HEK293 (cell line): ENCODE results near the gene RPS14.

ENCODE experiments used
- FEZF1 ChIP-seq: fragments of 450-650 bp; formaldehyde crosslinking; IDR thresholded peaks from 2 replicates; pipeline ENCODE4 v1.5.1; 2016; ENCODE audit warnings: missing biosample characterization, missing genetic modification characterization
- KLF1 ChIP-seq: fragments of 450-650 bp; formaldehyde crosslinking; IDR thresholded peaks from 2 replicates; pipeline ENCODE4 v1.5.1; 2016; ENCODE audit warnings: missing biosample characterization, missing genetic modification characterization
- OSR2 ChIP-seq: fragments of 450-650 bp; formaldehyde crosslinking; IDR thresholded peaks from 2 replicates; pipeline ENCODE4 v1.5.1; 2016; ENCODE audit warnings: missing biosample characterization, missing genetic modification characterization
- OVOL3 ChIP-seq: fragments of 450-650 bp; formaldehyde crosslinking; IDR thresholded peaks from 2 replicates; pipeline ENCODE4 v1.5.1; 2016; ENCODE audit warnings: missing biosample characterization, missing genetic modification characterization
- REPIN1 ChIP-seq: fragments of 450-650 bp; formaldehyde crosslinking; IDR thresholded peaks from 2 replicates; pipeline ENCODE4 v1.5.1; 2017; ENCODE audit warnings: missing biosample characterization, missing genetic modification characterization, low read depth
- TRIM28 ChIP-seq: IDR thresholded peaks from 2 replicates; pipeline ENCODE4 v1.6.1; 2011; ENCODE audit warnings: low read length, control low read depth, borderline replicate concordance
- ZBTB17 ChIP-seq: fragments of 450-650 bp; formaldehyde crosslinking; IDR thresholded peaks from 2 replicates; pipeline ENCODE4 v1.5.1; 2016; ENCODE audit warnings: missing biosample characterization, missing genetic modification characterization
- ZBTB20 ChIP-seq: fragments of 450-650 bp; formaldehyde crosslinking; IDR thresholded peaks from 2 replicates; pipeline ENCODE4 v1.5.1; 2016; ENCODE audit warnings: missing biosample characterization, missing genetic modification characterization
- ZBTB48 ChIP-seq: fragments of 450-650 bp; formaldehyde crosslinking; IDR thresholded peaks from 2 replicates; pipeline ENCODE4 v1.5.1; 2016; ENCODE audit warnings: missing biosample characterization, missing genetic modification characterization
- ZNF140 ChIP-seq: fragments of 450-650 bp; formaldehyde crosslinking; IDR thresholded peaks from 2 replicates; pipeline ENCODE4 v1.5.1; 2016; ENCODE audit warnings: missing biosample characterization, missing genetic modification characterization
- ZNF184 ChIP-seq: fragments of 450-650 bp; IDR thresholded peaks from 2 replicates; pipeline ENCODE4 v1.5.1; 2018; ENCODE audit warnings: missing biosample characterization, mild to moderate bottlenecking, missing genetic modification characterization
- ZNF221 ChIP-seq: fragments of 450-650 bp; formaldehyde crosslinking; IDR thresholded peaks from 2 replicates; pipeline ENCODE4 v1.5.1; 2017; ENCODE audit warnings: missing biosample characterization, missing genetic modification characterization, borderline replicate concordance
- ZNF391 ChIP-seq: fragments of 450-650 bp; formaldehyde crosslinking; IDR thresholded peaks from 2 replicates; pipeline ENCODE4 v1.5.1; 2016; ENCODE audit warnings: low read depth, missing biosample characterization, missing genetic modification characterization, borderline replicate concordance
- ZNF426 ChIP-seq: fragments of 450-650 bp; formaldehyde crosslinking; IDR thresholded peaks from 2 replicates; pipeline ENCODE4 v1.5.1; 2017; ENCODE audit warnings: missing biosample characterization, missing genetic modification characterization, mild to moderate bottlenecking, inconsistent platforms, moderate library complexity
- ZNF501 ChIP-seq: fragments of 450-650 bp; formaldehyde crosslinking; IDR thresholded peaks from 2 replicates; pipeline ENCODE4 v1.5.1; 2016; ENCODE audit warnings: missing biosample characterization, missing genetic modification characterization
- ZNF529 ChIP-seq: fragments of 450-650 bp; formaldehyde crosslinking; IDR thresholded peaks from 2 replicates; pipeline ENCODE4 v1.5.1; 2017; ENCODE audit warnings: missing genetic modification characterization, missing biosample characterization; ENCODE audit not compliant: insufficient replicate concordance
- ZNF549 ChIP-seq: fragments of 450-650 bp; IDR thresholded peaks from 2 replicates; pipeline ENCODE4 v1.5.1; 2018; ENCODE audit warnings: missing biosample characterization, missing genetic modification characterization, mild to moderate bottlenecking, inconsistent platforms, moderate library complexity
- ZNF558 ChIP-seq: fragments of 450-650 bp; formaldehyde crosslinking; IDR thresholded peaks from 2 replicates; pipeline ENCODE4 v1.5.1; 2016; ENCODE audit warnings: missing biosample characterization, missing genetic modification characterization
- ZNF561 ChIP-seq: fragments of 450-650 bp; IDR thresholded peaks from 2 replicates; pipeline ENCODE4 v1.5.1; 2018; ENCODE audit warnings: missing biosample characterization, missing genetic modification characterization, borderline replicate concordance
- ZNF571 ChIP-seq: fragments of 450-650 bp; formaldehyde crosslinking; IDR thresholded peaks from 2 replicates; pipeline ENCODE4 v1.5.0; 2017; ENCODE audit warnings: missing biosample characterization, missing genetic modification characterization
- ZNF670 ChIP-seq: fragments of 450-650 bp; formaldehyde crosslinking; IDR thresholded peaks from 2 replicates; pipeline ENCODE4 v1.5.1; 2016; ENCODE audit warnings: missing biosample characterization, missing genetic modification characterization, low read depth
- ZNF776 ChIP-seq: fragments of 450-650 bp; formaldehyde crosslinking; IDR thresholded peaks from 2 replicates; pipeline ENCODE4 v1.5.0; 2017; ENCODE audit warnings: missing biosample characterization, missing genetic modification characterization, borderline replicate concordance
- ZNF830 ChIP-seq: fragments of 450-650 bp; IDR thresholded peaks from 2 replicates; pipeline ENCODE4 v1.5.0; 2018; ENCODE audit warnings: missing biosample characterization, missing genetic modification characterization, low read depth, mild to moderate bottlenecking, moderate library complexity
- TF ChIP-seq, protein P1 (sequence below): fragments of 450-650 bp; formaldehyde crosslinking; IDR thresholded peaks from 2 replicates; pipeline ENCODE4 v1.5.1; 2017; ENCODE audit warnings: missing biosample characterization, missing genetic modification characterization
- TF ChIP-seq, protein P2 (sequence below): fragments of 450-650 bp; formaldehyde crosslinking; IDR thresholded peaks from 2 replicates; pipeline ENCODE4 v1.5.1; 2016; ENCODE audit warnings: missing biosample characterization, missing genetic modification characterization
- TF ChIP-seq, protein P3 (sequence below): fragments of 450-650 bp; formaldehyde crosslinking; IDR thresholded peaks from 2 replicates; pipeline ENCODE4 v1.5.1; 2017; ENCODE audit warnings: missing biosample characterization, missing genetic modification characterization
- TF ChIP-seq, protein P4 (sequence below): fragments of 450-650 bp; formaldehyde crosslinking; IDR thresholded peaks from 2 replicates; pipeline ENCODE4 v1.5.1; 2017; ENCODE audit warnings: missing biosample characterization, missing genetic modification characterization
- TF ChIP-seq, protein P5 (sequence below): fragments of 450-650 bp; formaldehyde crosslinking; IDR thresholded peaks from 2 replicates; pipeline ENCODE4 v1.5.1; 2017; ENCODE audit warnings: missing biosample characterization, missing genetic modification characterization
- TF ChIP-seq, protein P6 (sequence below): fragments of 450-650 bp; formaldehyde crosslinking; optimal IDR thresholded peaks from 2 replicates; pipeline ENCODE3; 2016; ENCODE audit warnings: missing biosample characterization, mild to moderate bottlenecking, missing genetic modification characterization
- TF ChIP-seq, protein P7 (sequence below): fragments of 450-650 bp; formaldehyde crosslinking; IDR thresholded peaks from 2 replicates; pipeline ENCODE4 v1.5.1; 2016; ENCODE audit warnings: missing biosample characterization, missing genetic modification characterization

The RPS14 gene

DNA sequence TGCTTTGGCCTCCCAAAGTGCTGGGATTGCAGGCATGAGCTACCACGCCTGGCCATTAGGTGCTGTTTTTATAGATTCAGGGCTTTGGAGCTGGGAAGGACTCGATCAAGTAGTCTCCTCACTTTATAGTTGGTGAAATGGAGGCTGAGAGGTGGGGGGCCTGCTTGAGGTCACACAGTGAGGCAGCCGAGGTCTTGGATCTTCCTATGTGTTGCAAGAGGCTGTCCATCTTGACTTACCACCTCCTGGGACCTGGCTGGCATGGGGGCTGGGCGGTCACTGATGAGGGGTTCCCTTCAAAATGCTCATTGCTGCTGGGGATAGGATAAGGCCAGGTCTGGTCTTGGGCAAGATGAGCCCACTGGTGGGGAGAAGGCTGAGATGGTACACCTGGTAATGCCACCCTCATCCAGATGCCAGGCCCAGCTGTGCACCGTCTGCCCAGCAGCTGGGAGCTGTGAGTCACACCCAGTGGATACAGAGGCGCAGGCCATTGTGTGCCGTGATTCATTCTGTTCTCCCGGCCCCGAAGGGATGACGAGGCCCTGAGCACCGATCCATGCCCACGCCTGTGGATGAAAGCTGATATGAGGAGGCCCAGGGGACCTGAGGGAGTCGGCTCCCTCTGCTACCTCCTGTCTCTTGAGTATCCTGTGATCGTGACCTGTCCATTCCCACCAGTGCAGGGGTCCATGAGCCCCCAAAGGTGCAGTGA lies 47.9 kb upstream of the RPS14 start (continued):
- TF ChIP-seq REPIN1 (no peak), ZNF571 (tag by site-specific recombination) (no peak), ZNF529 (tag by site-specific recombination) (no peak), OVOL3 (no peak), ZNF776 (tag by site-specific recombination) (no peak), ZNF670 (tag by site-specific recombination) (no peak), ZNF558 (tag by site-specific recombination) (no peak), ZNF140 (tag by site-specific recombination) (no peak), ZNF426 (tag by site-specific recombination) (no peak), ZNF221 (no peak), ZBTB17 (tag by site-specific recombination) (peak; percentile 98), ZNF501 (tag by site-specific recombination) (no peak), KLF1 (peak; percentile 76), FEZF1 (no peak), ZNF549 (tag by site-specific recombination) (no peak), ZNF391 (tag by site-specific recombination) (no peak), OSR2 (tag by site-specific recombination) (peak; percentile 81), ZNF184 (tag by site-specific recombination) (peak; percentile 17; the same call in 1 of the 2 replicates), TRIM28 (no peak), ZNF561 (no peak), ZBTB48 (tag by site-specific recombination) (peak; percentile 30; the same call in 1 of the 2 replicates), ZNF830 (tag by site-specific recombination) (no peak), ZBTB20 (tag by site-specific recombination) (peak; percentile 57; the same call in 1 of the 2 replicates)
- TF ChIP-seq, protein P1, sequence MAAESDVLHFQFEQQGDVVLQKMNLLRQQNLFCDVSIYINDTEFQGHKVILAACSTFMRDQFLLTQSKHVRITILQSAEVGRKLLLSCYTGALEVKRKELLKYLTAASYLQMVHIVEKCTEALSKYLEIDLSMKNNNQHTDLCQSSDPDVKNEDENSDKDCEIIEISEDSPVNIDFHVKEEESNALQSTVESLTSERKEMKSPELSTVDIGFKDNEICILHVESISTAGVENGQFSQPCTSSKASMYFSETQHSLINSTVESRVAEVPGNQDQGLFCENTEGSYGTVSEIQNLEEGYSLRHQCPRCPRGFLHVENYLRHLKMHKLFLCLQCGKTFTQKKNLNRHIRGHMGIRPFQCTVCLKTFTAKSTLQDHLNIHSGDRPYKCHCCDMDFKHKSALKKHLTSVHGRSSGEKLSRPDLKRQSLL (tag by site-specific recombination): no peak
- TF ChIP-seq, protein P2, sequence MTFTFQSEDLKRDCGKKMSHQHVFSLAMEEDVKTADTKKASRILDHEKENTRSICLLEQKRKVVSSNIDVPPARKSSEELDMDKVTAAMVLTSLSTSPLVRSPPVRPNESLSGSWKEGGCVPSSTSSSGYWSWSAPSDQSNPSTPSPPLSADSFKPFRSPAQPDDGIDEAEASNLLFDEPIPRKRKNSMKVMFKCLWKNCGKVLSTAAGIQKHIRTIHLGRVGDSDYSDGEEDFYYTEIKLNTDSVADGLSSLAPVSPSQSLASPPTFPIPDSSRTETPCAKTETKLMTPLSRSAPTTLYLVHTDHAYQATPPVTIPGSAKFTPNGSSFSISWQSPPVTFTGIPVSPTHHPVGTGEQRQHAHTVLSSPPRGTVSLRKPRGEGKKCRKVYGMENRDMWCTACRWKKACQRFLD: no peak
- TF ChIP-seq, protein P3, sequence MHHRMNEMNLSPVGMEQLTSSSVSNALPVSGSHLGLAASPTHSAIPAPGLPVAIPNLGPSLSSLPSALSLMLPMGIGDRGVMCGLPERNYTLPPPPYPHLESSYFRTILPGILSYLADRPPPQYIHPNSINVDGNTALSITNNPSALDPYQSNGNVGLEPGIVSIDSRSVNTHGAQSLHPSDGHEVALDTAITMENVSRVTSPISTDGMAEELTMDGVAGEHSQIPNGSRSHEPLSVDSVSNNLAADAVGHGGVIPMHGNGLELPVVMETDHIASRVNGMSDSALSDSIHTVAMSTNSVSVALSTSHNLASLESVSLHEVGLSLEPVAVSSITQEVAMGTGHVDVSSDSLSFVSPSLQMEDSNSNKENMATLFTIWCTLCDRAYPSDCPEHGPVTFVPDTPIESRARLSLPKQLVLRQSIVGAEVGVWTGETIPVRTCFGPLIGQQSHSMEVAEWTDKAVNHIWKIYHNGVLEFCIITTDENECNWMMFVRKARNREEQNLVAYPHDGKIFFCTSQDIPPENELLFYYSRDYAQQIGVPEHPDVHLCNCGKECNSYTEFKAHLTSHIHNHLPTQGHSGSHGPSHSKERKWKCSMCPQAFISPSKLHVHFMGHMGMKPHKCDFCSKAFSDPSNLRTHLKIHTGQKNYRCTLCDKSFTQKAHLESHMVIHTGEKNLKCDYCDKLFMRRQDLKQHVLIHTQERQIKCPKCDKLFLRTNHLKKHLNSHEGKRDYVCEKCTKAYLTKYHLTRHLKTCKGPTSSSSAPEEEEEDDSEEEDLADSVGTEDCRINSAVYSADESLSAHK (tag by site-specific recombination): no peak
- TF ChIP-seq, protein P4, sequence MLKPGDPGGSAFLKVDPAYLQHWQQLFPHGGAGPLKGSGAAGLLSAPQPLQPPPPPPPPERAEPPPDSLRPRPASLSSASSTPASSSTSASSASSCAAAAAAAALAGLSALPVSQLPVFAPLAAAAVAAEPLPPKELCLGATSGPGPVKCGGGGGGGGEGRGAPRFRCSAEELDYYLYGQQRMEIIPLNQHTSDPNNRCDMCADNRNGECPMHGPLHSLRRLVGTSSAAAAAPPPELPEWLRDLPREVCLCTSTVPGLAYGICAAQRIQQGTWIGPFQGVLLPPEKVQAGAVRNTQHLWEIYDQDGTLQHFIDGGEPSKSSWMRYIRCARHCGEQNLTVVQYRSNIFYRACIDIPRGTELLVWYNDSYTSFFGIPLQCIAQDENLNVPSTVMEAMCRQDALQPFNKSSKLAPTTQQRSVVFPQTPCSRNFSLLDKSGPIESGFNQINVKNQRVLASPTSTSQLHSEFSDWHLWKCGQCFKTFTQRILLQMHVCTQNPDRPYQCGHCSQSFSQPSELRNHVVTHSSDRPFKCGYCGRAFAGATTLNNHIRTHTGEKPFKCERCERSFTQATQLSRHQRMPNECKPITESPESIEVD (tag by site-specific recombination): no peak
- TF ChIP-seq, protein P5, sequence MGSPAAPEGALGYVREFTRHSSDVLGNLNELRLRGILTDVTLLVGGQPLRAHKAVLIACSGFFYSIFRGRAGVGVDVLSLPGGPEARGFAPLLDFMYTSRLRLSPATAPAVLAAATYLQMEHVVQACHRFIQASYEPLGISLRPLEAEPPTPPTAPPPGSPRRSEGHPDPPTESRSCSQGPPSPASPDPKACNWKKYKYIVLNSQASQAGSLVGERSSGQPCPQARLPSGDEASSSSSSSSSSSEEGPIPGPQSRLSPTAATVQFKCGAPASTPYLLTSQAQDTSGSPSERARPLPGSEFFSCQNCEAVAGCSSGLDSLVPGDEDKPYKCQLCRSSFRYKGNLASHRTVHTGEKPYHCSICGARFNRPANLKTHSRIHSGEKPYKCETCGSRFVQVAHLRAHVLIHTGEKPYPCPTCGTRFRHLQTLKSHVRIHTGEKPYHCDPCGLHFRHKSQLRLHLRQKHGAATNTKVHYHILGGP (tag by site-specific recombination): no peak
- TF ChIP-seq, protein P6, sequence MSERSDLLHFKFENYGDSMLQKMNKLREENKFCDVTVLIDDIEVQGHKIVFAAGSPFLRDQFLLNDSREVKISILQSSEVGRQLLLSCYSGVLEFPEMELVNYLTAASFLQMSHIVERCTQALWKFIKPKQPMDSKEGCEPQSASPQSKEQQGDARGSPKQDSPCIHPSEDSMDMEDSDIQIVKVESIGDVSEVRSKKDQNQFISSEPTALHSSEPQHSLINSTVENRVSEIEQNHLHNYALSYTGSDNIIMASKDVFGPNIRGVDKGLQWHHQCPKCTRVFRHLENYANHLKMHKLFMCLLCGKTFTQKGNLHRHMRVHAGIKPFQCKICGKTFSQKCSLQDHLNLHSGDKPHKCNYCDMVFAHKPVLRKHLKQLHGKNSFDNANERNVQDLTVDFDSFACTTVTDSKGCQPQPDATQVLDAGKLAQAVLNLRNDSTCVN (tag by site-specific recombination): peak; percentile 31
- TF ChIP-seq, protein P7, sequence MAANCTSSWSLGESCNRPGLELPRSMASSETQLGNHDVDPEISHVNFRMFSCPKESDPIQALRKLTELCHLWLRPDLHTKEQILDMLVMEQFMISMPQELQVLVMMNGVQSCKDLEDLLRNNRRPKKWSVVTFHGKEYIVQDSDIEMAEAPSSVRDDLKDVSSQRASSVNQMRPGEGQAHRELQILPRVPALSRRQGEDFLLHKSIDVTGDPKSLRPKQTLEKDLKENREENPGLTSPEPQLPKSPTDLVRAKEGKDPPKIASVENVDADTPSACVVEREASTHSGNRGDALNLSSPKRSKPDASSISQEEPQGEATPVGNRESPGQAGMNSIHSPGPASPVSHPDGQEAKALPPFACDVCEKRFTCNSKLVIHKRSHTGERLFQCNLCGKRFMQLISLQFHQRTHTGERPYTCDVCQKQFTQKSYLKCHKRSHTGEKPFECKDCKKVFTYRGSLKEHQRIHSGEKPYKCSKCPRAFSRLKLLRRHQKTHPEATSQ (tag by site-specific recombination): no peak; the same call in 1 of the 2 replicates
